Testis (tissue), 2 donors: ENCODE results near the gene CELSR1.

Experiments used
- POLR2A ChIP-seq: fragments of 450-650 bp; IDR thresholded peaks from one replicate; pipeline ENCODE4 v1.6.1; 2017; ENCODE audit warnings: antibody characterized with exemption, mild to moderate bottlenecking, moderate library complexity
- TF ChIP-seq, protein P1 (sequence below), 3 experiments: fragments of 450-650 bp in 2 of 3; fragments of 200-600 bp in 1 of 3; sonication (generic) in 1 of 3; IDR thresholded peaks; one replicate each; pipeline ENCODE4 v1.5.1; 2016 to 2019; ENCODE audit warnings: antibody characterized with exemption in 3 of 3, mild to moderate bottlenecking in 2 of 3, moderate library complexity in 1 of 3

DNA sequence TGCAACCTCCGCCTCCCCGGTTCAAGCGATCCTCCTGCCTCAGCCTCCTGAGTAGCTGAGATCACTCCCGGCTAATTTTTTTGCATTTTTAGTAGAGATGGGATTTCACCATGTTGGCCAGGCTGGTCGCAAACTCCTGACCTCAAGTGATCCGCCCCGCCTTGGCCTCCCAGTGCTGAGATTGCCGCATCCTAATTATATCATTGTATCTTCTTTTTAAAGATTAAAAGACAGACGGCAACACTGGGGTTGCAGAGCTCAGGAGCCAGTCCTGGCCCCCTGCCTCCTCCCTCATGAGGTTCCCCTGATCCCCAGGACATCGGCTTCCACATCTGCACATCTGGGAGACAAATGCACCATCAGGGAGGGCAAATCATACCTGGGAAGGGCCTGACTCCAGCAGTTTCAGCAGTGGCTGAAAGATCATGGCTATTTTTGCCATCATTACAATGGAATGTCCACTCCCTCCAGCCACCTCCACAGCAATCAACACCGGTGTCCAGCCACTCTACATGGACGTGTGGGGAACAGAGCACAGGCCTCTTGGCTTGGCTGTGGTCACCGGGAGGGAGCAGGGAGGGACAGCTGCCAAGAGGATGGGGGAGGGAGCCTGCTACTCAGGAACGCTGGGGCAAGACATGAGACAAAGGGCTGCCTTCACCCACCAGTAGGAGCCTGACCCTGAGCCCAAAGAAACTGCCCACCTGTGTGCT is 9.2 kb upstream of the CELSR1 start:
- TF ChIP-seq, protein P1, sequence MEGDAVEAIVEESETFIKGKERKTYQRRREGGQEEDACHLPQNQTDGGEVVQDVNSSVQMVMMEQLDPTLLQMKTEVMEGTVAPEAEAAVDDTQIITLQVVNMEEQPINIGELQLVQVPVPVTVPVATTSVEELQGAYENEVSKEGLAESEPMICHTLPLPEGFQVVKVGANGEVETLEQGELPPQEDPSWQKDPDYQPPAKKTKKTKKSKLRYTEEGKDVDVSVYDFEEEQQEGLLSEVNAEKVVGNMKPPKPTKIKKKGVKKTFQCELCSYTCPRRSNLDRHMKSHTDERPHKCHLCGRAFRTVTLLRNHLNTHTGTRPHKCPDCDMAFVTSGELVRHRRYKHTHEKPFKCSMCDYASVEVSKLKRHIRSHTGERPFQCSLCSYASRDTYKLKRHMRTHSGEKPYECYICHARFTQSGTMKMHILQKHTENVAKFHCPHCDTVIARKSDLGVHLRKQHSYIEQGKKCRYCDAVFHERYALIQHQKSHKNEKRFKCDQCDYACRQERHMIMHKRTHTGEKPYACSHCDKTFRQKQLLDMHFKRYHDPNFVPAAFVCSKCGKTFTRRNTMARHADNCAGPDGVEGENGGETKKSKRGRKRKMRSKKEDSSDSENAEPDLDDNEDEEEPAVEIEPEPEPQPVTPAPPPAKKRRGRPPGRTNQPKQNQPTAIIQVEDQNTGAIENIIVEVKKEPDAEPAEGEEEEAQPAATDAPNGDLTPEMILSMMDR (IDR thresholded peaks at IDR 0.05): no peak
- TF ChIP-seq POLR2A: no peak
